Keratinocyte (primary cell): Measurements from ENCODE around the gene LRRC39. TPM values are rescaled to one million over a fixed set of nuclear protein-coding genes. Genes with fewer than 3 reads are reported as not detected.

Experiments
- DNase-seq: peaks from one replicate; pipeline ENCODE4 v3.0.0-alpha.2; 2011; ENCODE audit warnings: low read depth, missing footprints, low spot score
- FAIRE-seq: peaks from 2 replicates; lab custom pipeline; 2011; peaks lifted over from hg19 to GRCh38; lab: Jason Lieb, UNC
- H2AFZ ChIP-seq: 2 replicates; pipeline ENCODE4 v1.6.0; 2012; ENCODE audit warnings: low read length, control low read depth, inconsistent platforms; ENCODE audit not compliant: control insufficient read depth
- H3K27ac ChIP-seq: 2 replicates; pipeline ENCODE4 v1.5.1; 2011; ENCODE audit warnings: low read length; ENCODE audit not compliant: control insufficient read depth, insufficient read depth
- H3K27me3 ChIP-seq: 3 replicates; pipeline ENCODE4 v1.6.0; 2011; ENCODE audit warnings: low read length; ENCODE audit not compliant: control insufficient read depth, insufficient read depth; ENCODE audit errors: extremely low read depth
- H3K36me3 ChIP-seq, 2 experiments: 2 replicates in 1 of 2; 3 replicates in 1 of 2; pipeline ENCODE4 v1.5.1; 2011; ENCODE audit warnings: low read length in 2 of 2, mild to moderate bottlenecking in 1 of 2; ENCODE audit not compliant: control insufficient read depth in 2 of 2, insufficient read depth in 2 of 2; ENCODE audit errors: extremely low read depth in 1 of 2
- H3K4me1 ChIP-seq: 3 replicates; pipeline ENCODE4 v1.5.1; 2011; ENCODE audit warnings: low read length; ENCODE audit not compliant: control insufficient read depth, insufficient read depth; ENCODE audit errors: extremely low read depth
- H3K4me2 ChIP-seq: 3 replicates; pipeline ENCODE4 v1.6.0; 2011; ENCODE audit warnings: low read depth, low read length; ENCODE audit not compliant: control insufficient read depth, insufficient read depth; ENCODE audit errors: extremely low read depth
- H3K4me3 ChIP-seq, 3 experiments: fragments of 200-600 bp in 1 of 3; sonication (generic) in 1 of 3; 2 replicates in 2 of 3; 3 replicates in 1 of 3; pipeline ENCODE4 v1.5.1; 2011 to 2016; ENCODE audit warnings: low read length in 3 of 3, mild to moderate bottlenecking in 3 of 3, control low read depth in 2 of 3, inconsistent platforms in 1 of 3, low read depth in 1 of 3, mixed read lengths in 1 of 3, mixed run types in 1 of 3, moderate library complexity in 1 of 3; ENCODE audit not compliant: control insufficient read depth in 2 of 3, insufficient read depth in 2 of 3; ENCODE audit errors: extremely low read depth in 1 of 3
- H3K79me2 ChIP-seq: 2 replicates; pipeline ENCODE4 v1.6.0; 2012; ENCODE audit warnings: low read length; ENCODE audit not compliant: control insufficient read depth, insufficient read depth
- H3K9ac ChIP-seq: 3 replicates; pipeline ENCODE4 v1.6.0; 2011; ENCODE audit warnings: low read length; ENCODE audit not compliant: control insufficient read depth, insufficient read depth; ENCODE audit errors: extremely low read depth
- H3K9me1 ChIP-seq: 3 replicates; pipeline ENCODE4 v1.6.0; 2011; ENCODE audit warnings: low read length; ENCODE audit not compliant: control insufficient read depth, insufficient read depth; ENCODE audit errors: extremely low read depth
- H3K9me3 ChIP-seq: 2 replicates; pipeline ENCODE4 v1.5.1; 2012; ENCODE audit warnings: low read depth, low read length; ENCODE audit not compliant: control insufficient read depth
- H4K20me1 ChIP-seq: 3 replicates; pipeline ENCODE4 v1.6.0; 2011; ENCODE audit warnings: low read length; ENCODE audit not compliant: control insufficient read depth, insufficient read depth; ENCODE audit errors: extremely low read depth
- EZH2 ChIP-seq: IDR thresholded peaks from one replicate; pipeline ENCODE4 v1.6.1; 2012; ENCODE audit warnings: inconsistent platforms, mild to moderate bottlenecking, low read length, moderate library complexity
- dilution Hi-C: fragments of 300-500 bp; cut with MboI; formaldehyde crosslinking; loops from one replicate; pipeline ENCODE4 v1.7.0; 2020; ENCODE audit warnings: low sequenced_read_pairs; ENCODE audit not compliant: extremely low pct_ligation_motif_present
- polyA plus RNA-seq, 5 experiments: library from polyadenylated mRNA; depleted of rRNA in 3 of 5; stranded (reverse) in 3 of 5; stranded (forward) in 1 of 5; unstranded in 1 of 5; fragments of >200 nt; gene quantifications; 1 replicate in 1 of 5; 2 replicates in 3 of 5; 3 replicates in 1 of 5; pipeline versions ENCODE4 v1.2.1 to v1.2.3, GENCODE V29; 2011 to 2012; ENCODE audit warnings: missing spikeins in 2 of 5, low read depth in 1 of 5, low replicate concordance in 1 of 5
- TF ChIP-seq, protein P1 (sequence below), 3 experiments: IDR thresholded peaks in 1 of 3; conservative IDR thresholded peaks in 1 of 3; optimal IDR thresholded peaks in 1 of 3; 2 replicates in 2 of 3; 3 replicates in 1 of 3; pipeline versions ENCODE3 to v1.5.1; 2011; ENCODE audit warnings: low read length in 3 of 3, mild to moderate bottlenecking in 3 of 3, moderate library complexity in 2 of 3, control low read depth in 1 of 3, inconsistent platforms in 1 of 3; ENCODE audit not compliant: insufficient read depth in 2 of 3; ENCODE audit errors: extremely low read depth in 1 of 3

The LRRC39 gene
- polyA plus RNA-seq, 1 donor (not counting 4 experiments of a cell fraction or from before 2014, with no cell fraction given) = 0.88 TPM

DNA sequence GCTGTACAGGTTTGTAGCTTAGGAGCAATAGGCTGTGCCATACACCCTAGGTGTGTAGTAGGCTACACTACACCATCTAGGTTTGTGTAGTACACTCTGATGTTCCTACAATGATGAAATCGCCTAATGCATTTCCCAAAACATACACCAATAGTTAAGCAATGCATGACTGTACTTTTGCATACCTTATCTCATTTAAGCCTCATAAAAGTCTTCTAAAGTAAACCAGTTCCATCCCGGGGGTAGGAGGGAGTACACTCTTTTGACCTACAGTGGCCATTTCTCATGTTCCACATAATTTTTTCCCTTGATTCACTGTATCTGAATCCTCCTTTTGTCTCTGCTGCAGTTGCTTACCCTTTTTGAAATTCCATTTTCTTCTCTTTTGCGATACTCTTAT, 32.9 kb downstream of the LRRC39 start:
- dilution Hi-C loops = no loop called here
- no peak overlapping the region for H3K4me2 ChIP-seq
- H4K20me1 ChIP-seq = no peaks in the 10 kb centered on the region
- H3K9me3 ChIP-seq = no peaks in the 10 kb centered on the region
- H2AFZ ChIP-seq = no peak overlapping the region
- no peaks in the 10 kb centered on the region for H3K79me2 ChIP-seq
- no peak overlapping the region for H3K4me3 ChIP-seq
- DNase-seq = no peak
- TF ChIP-seq, protein P1, sequence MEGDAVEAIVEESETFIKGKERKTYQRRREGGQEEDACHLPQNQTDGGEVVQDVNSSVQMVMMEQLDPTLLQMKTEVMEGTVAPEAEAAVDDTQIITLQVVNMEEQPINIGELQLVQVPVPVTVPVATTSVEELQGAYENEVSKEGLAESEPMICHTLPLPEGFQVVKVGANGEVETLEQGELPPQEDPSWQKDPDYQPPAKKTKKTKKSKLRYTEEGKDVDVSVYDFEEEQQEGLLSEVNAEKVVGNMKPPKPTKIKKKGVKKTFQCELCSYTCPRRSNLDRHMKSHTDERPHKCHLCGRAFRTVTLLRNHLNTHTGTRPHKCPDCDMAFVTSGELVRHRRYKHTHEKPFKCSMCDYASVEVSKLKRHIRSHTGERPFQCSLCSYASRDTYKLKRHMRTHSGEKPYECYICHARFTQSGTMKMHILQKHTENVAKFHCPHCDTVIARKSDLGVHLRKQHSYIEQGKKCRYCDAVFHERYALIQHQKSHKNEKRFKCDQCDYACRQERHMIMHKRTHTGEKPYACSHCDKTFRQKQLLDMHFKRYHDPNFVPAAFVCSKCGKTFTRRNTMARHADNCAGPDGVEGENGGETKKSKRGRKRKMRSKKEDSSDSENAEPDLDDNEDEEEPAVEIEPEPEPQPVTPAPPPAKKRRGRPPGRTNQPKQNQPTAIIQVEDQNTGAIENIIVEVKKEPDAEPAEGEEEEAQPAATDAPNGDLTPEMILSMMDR (optimal IDR thresholded peaks at IDR 0.05 in 1 of 3, IDR thresholded peaks at IDR 0.05 in 1 of 3, conservative IDR thresholded peaks at IDR 0.05 in 1 of 3; ENCODE audit: extremely low read depth in 1 of 3, insufficient read depth in 2 of 3, low read length in 3 of 3) = no peak
- TF ChIP-seq EZH2 = no peak
- no peaks in the 10 kb centered on the region for H3K4me1 ChIP-seq
- no peaks in the 10 kb centered on the region for H3K9me1 ChIP-seq
- no peak for FAIRE-seq
- H3K36me3 ChIP-seq = peaks cover 11 to 21% of the 10 kb centered on the region in 2 experiments
- no peaks in the 10 kb centered on the region for H3K27me3 ChIP-seq
- H3K9ac ChIP-seq = no peak overlapping the region
- H3K27ac ChIP-seq = no peak overlapping the region

DNA sequence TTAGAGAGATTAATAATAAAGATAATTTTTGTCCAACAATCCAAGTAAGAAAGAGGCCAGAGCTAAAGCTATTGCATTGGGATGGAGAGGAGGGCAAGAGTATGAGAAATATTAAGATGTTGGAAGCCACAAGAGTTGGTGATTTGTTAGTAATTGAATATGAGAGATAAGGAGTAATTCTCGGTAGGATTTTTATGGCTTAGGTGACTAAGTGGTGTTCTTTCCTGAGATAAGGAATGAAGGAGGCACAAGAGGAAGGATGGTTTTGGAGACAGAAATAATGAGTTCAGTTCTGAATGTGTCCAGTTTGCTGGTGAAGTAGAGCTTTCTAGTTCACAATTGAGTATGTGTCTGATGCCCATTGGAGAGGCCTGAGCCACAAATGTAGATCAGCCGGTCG, 35.7 kb downstream of the LRRC39 start:
- H3K36me3 ChIP-seq = peaks cover 14 to 21% of the 10 kb centered on the region in 2 experiments
- no peaks in the 10 kb centered on the region for H3K9me3 ChIP-seq
- FAIRE-seq = no peak

More for the DNA sequence above, 35.7 kb downstream of the LRRC39 start:
- H4K20me1 ChIP-seq = no peaks in the 10 kb centered on the region
- H3K27ac ChIP-seq = no peak overlapping the region
- no peaks in the 10 kb centered on the region for H3K9me1 ChIP-seq
- no peaks in the 10 kb centered on the region for H3K27me3 ChIP-seq
- H2AFZ ChIP-seq = no peak overlapping the region
- dilution Hi-C loops = no loop called here
- H3K4me3 ChIP-seq = no peak overlapping the region
- no peaks in the 10 kb centered on the region for H3K79me2 ChIP-seq
- no peak for DNase-seq
- H3K4me1 ChIP-seq = no peaks in the 10 kb centered on the region
- no peak overlapping the region for H3K4me2 ChIP-seq
- TF ChIP-seq EZH2 = no peak
- TF ChIP-seq, protein P1 (optimal IDR thresholded peaks at IDR 0.05 in 1 of 3, IDR thresholded peaks at IDR 0.05 in 1 of 3, conservative IDR thresholded peaks at IDR 0.05 in 1 of 3; ENCODE audit: extremely low read depth in 1 of 3, insufficient read depth in 2 of 3, low read length in 3 of 3) = no peak
- no peak overlapping the region for H3K9ac ChIP-seq
